IMR-90 (cell line): Measurements from ENCODE around the gene VCL. TPM values are rescaled to one million over a fixed set of nuclear protein-coding genes. Genes with fewer than 3 reads are reported as not detected.

ENCODE experiments used
- ATAC-seq: fragments of 200-7000 bp; cut with Tn5 transposase; 2 replicates; pipeline ENCODE4 v1.9.1; 2020; ENCODE audit warnings: low read depth, mild to moderate bottlenecking, moderate library complexity
- BruUV-seq: library from RNA; stranded (reverse); fragments of 400-500 nt; replicated peaks from 2 replicates; lab custom pipeline; 2021; lab: Mats Ljungman, UMichigan
- CTCF ChIA-PET: fragments of 300-600 bp; formaldehyde crosslinking; extraction: SDS; loops from one replicate; lab custom pipeline; 2021; ENCODE audit warnings: antibody characterized with exemption; lab: Yijun Ruan, JAX
- POLR2A ChIA-PET: fragments of 300-600 bp; sonication (Branson Sonifier 250); formaldehyde crosslinking; loops from one replicate; lab custom pipeline; 2022; ENCODE audit warnings: antibody characterized with exemption; ENCODE audit not compliant: unreplicated experiment; lab: Charles Lee
- DNase-seq: peaks from one replicate; pipeline ENCODE4 v3.0.0; 2013
- H2AFZ ChIP-seq: replicated peaks from 2 replicates; pipeline ENCODE3; 2013; ENCODE audit warnings: low read length, mild to moderate bottlenecking; ENCODE audit not compliant: poor library complexity
- H2AK5ac ChIP-seq: 2 replicates; pipeline ENCODE4 v1.6.1; 2013; ENCODE audit warnings: low read depth, low read length, inconsistent platforms
- H2AK9ac ChIP-seq: replicated peaks from 2 replicates; pipeline ENCODE3; 2013; ENCODE audit warnings: mild to moderate bottlenecking, low read depth, low read length, moderate library complexity; ENCODE audit not compliant: poor library complexity
- H2BK120ac ChIP-seq: 2 replicates; pipeline ENCODE4 v1.6.1; 2013; ENCODE audit warnings: low read depth, low read length, inconsistent platforms
- H2BK15ac ChIP-seq: 3 replicates; pipeline ENCODE4 v1.6.1; 2013; ENCODE audit warnings: low read depth, low read length, inconsistent platforms
- H2BK20ac ChIP-seq: 2 replicates; pipeline ENCODE4 v1.6.1; 2013; ENCODE audit warnings: low read depth, mild to moderate bottlenecking, inconsistent platforms, low read length, moderate library complexity
- H2BK5ac ChIP-seq: 2 replicates; pipeline ENCODE4 v1.6.1; 2013; ENCODE audit warnings: mild to moderate bottlenecking, low read depth, low read length, inconsistent platforms; ENCODE audit not compliant: poor library complexity, severe bottlenecking
- H3K14ac ChIP-seq: replicated peaks from 2 replicates; pipeline ENCODE4 v1.6.1; 2013; ENCODE audit warnings: low read depth, low read length, inconsistent platforms
- H3K18ac ChIP-seq: 2 replicates; pipeline ENCODE4 v1.6.1; 2013; ENCODE audit warnings: low read depth, low read length, control low read depth
- H3K23ac ChIP-seq: 2 replicates; pipeline ENCODE4 v1.6.1; 2013; ENCODE audit warnings: low read depth, low read length, inconsistent platforms
- H3K27ac ChIP-seq: 2 replicates; pipeline ENCODE4 v1.5.1; 2013; ENCODE audit warnings: mild to moderate bottlenecking, control low read depth, low read length; ENCODE audit not compliant: insufficient read depth
- H3K27me3 ChIP-seq: 2 replicates; pipeline ENCODE4 v1.6.1; 2013; ENCODE audit warnings: low read length; ENCODE audit not compliant: control insufficient read depth, insufficient read depth
- H3K36me3 ChIP-seq: 2 replicates; pipeline ENCODE4 v1.6.1; 2013; ENCODE audit warnings: low read length, mixed read lengths; ENCODE audit not compliant: control insufficient read depth, insufficient read depth
- H3K4ac ChIP-seq: 2 replicates; pipeline ENCODE4 v1.6.1; 2013; ENCODE audit warnings: low read depth, low read length, inconsistent platforms
- H3K4me1 ChIP-seq: 2 replicates; pipeline ENCODE4 v1.6.1; 2013; ENCODE audit warnings: low read length, mixed read lengths; ENCODE audit not compliant: control insufficient read depth, insufficient read depth
- H3K4me2 ChIP-seq: 2 replicates; pipeline ENCODE4 v1.6.1; 2013; ENCODE audit warnings: low read depth, mild to moderate bottlenecking, control low read depth, low read length, moderate library complexity
- H3K4me3 ChIP-seq: 2 replicates; pipeline ENCODE4 v1.5.1; 2013; ENCODE audit warnings: low read depth, mild to moderate bottlenecking, control low read depth, low read length, moderate library complexity; ENCODE audit not compliant: insufficient read depth
- H3K56ac ChIP-seq: 2 replicates; pipeline ENCODE4 v1.6.1; 2013; ENCODE audit warnings: low read length, inconsistent platforms; ENCODE audit not compliant: insufficient read depth; ENCODE audit errors: extremely low read depth
- H3K79me1 ChIP-seq, 2 experiments: 2 replicates each; pipeline ENCODE4 v1.6.1; 2013; ENCODE audit warnings: low read length in 2 of 2, inconsistent platforms in 1 of 2, low read depth in 1 of 2
- H3K9ac ChIP-seq: 2 replicates; pipeline ENCODE4 v1.6.1; 2013; ENCODE audit warnings: low read depth, low read length, control low read depth
- H3K9me1 ChIP-seq: 2 replicates; pipeline ENCODE4 v1.6.1; 2013; ENCODE audit warnings: low read length, inconsistent platforms; ENCODE audit not compliant: insufficient read depth
- H3K9me3 ChIP-seq: 2 replicates; pipeline ENCODE4 v1.6.1; 2013; ENCODE audit warnings: low read length; ENCODE audit not compliant: control insufficient read depth, insufficient read depth
- H4K20me1 ChIP-seq: 2 replicates; pipeline ENCODE4 v1.6.1; 2013; ENCODE audit warnings: low read length, inconsistent platforms; ENCODE audit not compliant: insufficient read depth
- H4K5ac ChIP-seq: 2 replicates; pipeline ENCODE4 v1.6.1; 2013; ENCODE audit warnings: mild to moderate bottlenecking, low read depth, low read length, control low read depth
- H4K8ac ChIP-seq, 2 experiments: 2 replicates each; pipeline ENCODE4 v1.6.1; 2013; ENCODE audit warnings: low read depth in 2 of 2, low read length in 2 of 2, control low read depth in 1 of 2, inconsistent platforms in 1 of 2
- H4K91ac ChIP-seq: 2 replicates; pipeline ENCODE4 v1.6.1; 2013; ENCODE audit warnings: low read depth, low read length, inconsistent platforms; ENCODE audit not compliant: insufficient read depth
- BHLHE40 ChIP-seq: fragments of 150-350 bp; IDR thresholded peaks from 2 replicates; pipeline ENCODE4 v1.6.1; 2016; ENCODE audit warnings: mild to moderate bottlenecking, low read depth, low read length
- CEBPB ChIP-seq: IDR thresholded peaks from 2 replicates; pipeline ENCODE4 v1.6.1; 2012; ENCODE audit warnings: low read depth, low read length, improper control_type of control experiment
- CHD1 ChIP-seq: IDR thresholded peaks from 2 replicates; pipeline ENCODE4 v1.6.1; 2012; ENCODE audit warnings: low read depth, low read length, improper control_type of control experiment
- FOS ChIP-seq: fragments of 150-350 bp; IDR thresholded peaks from 2 replicates; pipeline ENCODE4 v1.6.1; 2016; ENCODE audit warnings: low read depth, low read length
- MAFK ChIP-seq: IDR thresholded peaks from 2 replicates; pipeline ENCODE4 v1.6.1; 2012; ENCODE audit warnings: low read depth, low read length, improper control_type of control experiment
- MAZ ChIP-seq: IDR thresholded peaks from 2 replicates; pipeline ENCODE4 v1.6.1; 2012; ENCODE audit warnings: low read depth, mild to moderate bottlenecking, low read length, improper control_type of control experiment, moderate library complexity, borderline replicate concordance
- MXI1 ChIP-seq: IDR thresholded peaks from 2 replicates; pipeline ENCODE4 v1.6.1; 2012; ENCODE audit warnings: low read depth, mild to moderate bottlenecking, low read length, moderate library complexity, borderline replicate concordance
- POLR2A ChIP-seq: IDR thresholded peaks from 2 replicates; pipeline ENCODE4 v1.6.1; 2012; ENCODE audit warnings: mild to moderate bottlenecking, low read depth, low read length
- RAD21 ChIP-seq: IDR thresholded peaks from 2 replicates; pipeline ENCODE4 v1.6.1; 2012; ENCODE audit warnings: low read length, improper control_type of control experiment
- RCOR1 ChIP-seq: IDR thresholded peaks from 2 replicates; pipeline ENCODE4 v1.6.1; 2012; ENCODE audit warnings: mild to moderate bottlenecking, low read length, improper control_type of control experiment; ENCODE audit not compliant: insufficient replicate concordance
- RFX5 ChIP-seq: IDR thresholded peaks from 2 replicates; pipeline ENCODE4 v1.8.0; 2012; ENCODE audit warnings: low read depth, mild to moderate bottlenecking, low read length, moderate library complexity
- SMC3 ChIP-seq: fragments of 150-350 bp; IDR thresholded peaks from 2 replicates; pipeline ENCODE4 v1.6.1; 2016; ENCODE audit warnings: low read depth, mild to moderate bottlenecking, antibody characterized with exemption, low read length, moderate library complexity
- USF2 ChIP-seq: fragments of 150-350 bp; IDR thresholded peaks from 2 replicates; pipeline ENCODE4 v1.6.1; 2017; ENCODE audit warnings: mild to moderate bottlenecking, antibody characterized with exemption, low read length, low read depth
- WGBS, 2 experiments: methylation state at CpG; one replicate each; pipeline versions ENCODE4 v1.1.5 to v1.1.7; 2013; ENCODE audit warnings: missing lambda C conversion rate in 2 of 2; ENCODE audit not compliant: insufficient read length in 1 of 2; ENCODE audit errors: extremely low coverage in 2 of 2; 5-methylcytosine and 5-hydroxymethylcytosine counted together
- dilution Hi-C: fragments of 300-500 bp; cut with HindIII; formaldehyde crosslinking; loops from one replicate; pipeline ENCODE4 v1.14.3; 2018; ENCODE audit warnings: low sequenced_read_pairs; ENCODE audit not compliant: unreplicated experiment
- in situ Hi-C: fragments of 300-500 bp; cut with MboI; formaldehyde crosslinking; loops from 3 replicates; pipeline ENCODE4 v1.14.3; 2019; ENCODE audit warnings: low sequenced_read_pairs, inconsistent platforms, mixed read lengths
- intact Hi-C: fragments of 100-400 bp; cut with micrococcal nuclease; formaldehyde crosslinking; loops from 2 replicates; pipeline ENCODE4 v1.10.0; 2022
- polyA plus RNA-seq, 3 experiments: library from polyadenylated mRNA; depleted of rRNA; stranded (reverse); fragments of >200 nt; gene quantifications; 2 replicates each; pipeline ENCODE4 v1.2.3, GENCODE V29; 2012; ENCODE audit warnings: low replicate concordance in 1 of 3
- total RNA-seq: library from RNA; depleted of rRNA; stranded (reverse); fragments of >200 nt; gene quantifications from 2 replicates; pipeline ENCODE4 v1.2.3, GENCODE V29; 2012
- TF ChIP-seq, protein P1 (sequence below): conservative IDR thresholded peaks from 2 replicates; pipeline ENCODE4 v1.5.1; 2012; ENCODE audit warnings: mild to moderate bottlenecking, low read depth, low read length, improper control_type of control experiment
- TF ChIP-seq, protein P2 (sequence below): fragments of 150-350 bp; IDR thresholded peaks from 2 replicates; pipeline ENCODE4 v1.6.1; 2016; ENCODE audit warnings: low read depth, mild to moderate bottlenecking, low read length, moderate library complexity, borderline replicate concordance

The VCL gene
- total and polyA plus RNA-seq, 2 of the 4 experiments (the other 2 are of a cell fraction) = 227 to 283 TPM

- POLR2A ChIA-PET = no interaction called here
- no peaks in the 10 kb centered on the region for H3K27me3 ChIP-seq
- dilution Hi-C loops = no loop called here
- TF ChIP-seq, protein P1, sequence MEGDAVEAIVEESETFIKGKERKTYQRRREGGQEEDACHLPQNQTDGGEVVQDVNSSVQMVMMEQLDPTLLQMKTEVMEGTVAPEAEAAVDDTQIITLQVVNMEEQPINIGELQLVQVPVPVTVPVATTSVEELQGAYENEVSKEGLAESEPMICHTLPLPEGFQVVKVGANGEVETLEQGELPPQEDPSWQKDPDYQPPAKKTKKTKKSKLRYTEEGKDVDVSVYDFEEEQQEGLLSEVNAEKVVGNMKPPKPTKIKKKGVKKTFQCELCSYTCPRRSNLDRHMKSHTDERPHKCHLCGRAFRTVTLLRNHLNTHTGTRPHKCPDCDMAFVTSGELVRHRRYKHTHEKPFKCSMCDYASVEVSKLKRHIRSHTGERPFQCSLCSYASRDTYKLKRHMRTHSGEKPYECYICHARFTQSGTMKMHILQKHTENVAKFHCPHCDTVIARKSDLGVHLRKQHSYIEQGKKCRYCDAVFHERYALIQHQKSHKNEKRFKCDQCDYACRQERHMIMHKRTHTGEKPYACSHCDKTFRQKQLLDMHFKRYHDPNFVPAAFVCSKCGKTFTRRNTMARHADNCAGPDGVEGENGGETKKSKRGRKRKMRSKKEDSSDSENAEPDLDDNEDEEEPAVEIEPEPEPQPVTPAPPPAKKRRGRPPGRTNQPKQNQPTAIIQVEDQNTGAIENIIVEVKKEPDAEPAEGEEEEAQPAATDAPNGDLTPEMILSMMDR = no peak
- TF ChIP-seq RFX5 (no peak), CEBPB (no peak), RCOR1 (no peak), FOS (no peak), BHLHE40 (no peak), SMC3 (no peak), MAFK (no peak), CHD1 (no peak), MAZ (no peak), RAD21 (no peak), MXI1 (no peak), POLR2A (no peak), USF2 (no peak)
- TF ChIP-seq, protein P2, sequence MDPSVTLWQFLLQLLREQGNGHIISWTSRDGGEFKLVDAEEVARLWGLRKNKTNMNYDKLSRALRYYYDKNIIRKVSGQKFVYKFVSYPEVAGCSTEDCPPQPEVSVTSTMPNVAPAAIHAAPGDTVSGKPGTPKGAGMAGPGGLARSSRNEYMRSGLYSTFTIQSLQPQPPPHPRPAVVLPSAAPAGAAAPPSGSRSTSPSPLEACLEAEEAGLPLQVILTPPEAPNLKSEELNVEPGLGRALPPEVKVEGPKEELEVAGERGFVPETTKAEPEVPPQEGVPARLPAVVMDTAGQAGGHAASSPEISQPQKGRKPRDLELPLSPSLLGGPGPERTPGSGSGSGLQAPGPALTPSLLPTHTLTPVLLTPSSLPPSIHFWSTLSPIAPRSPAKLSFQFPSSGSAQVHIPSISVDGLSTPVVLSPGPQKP = no peak
These were observed 14.5 kb upstream of the VCL start for GRCh38 chr10:73983096-73984047.

More at GRCh38 chr10:73983096-73984047, 14.5 kb upstream of the VCL start:
- H3K36me3 ChIP-seq = no peaks in the 10 kb centered on the region
- DNase-seq = no peak
- H2AFZ ChIP-seq = no peak overlapping the region
- no peaks in the 10 kb centered on the region for H3K4me1 ChIP-seq
- in situ Hi-C loops (no loop called here), intact Hi-C loops (no loop called here)
- H3K4me2 ChIP-seq = no peak overlapping the region
- no peak overlapping the region for H3K23ac ChIP-seq
- H3K14ac ChIP-seq = no peak overlapping the region
- CTCF ChIA-PET = no interaction called here
- H4K5ac ChIP-seq = no peak overlapping the region
- H2BK20ac ChIP-seq = no peak overlapping the region
- H2BK5ac ChIP-seq = no peak overlapping the region
- no peaks in the 10 kb centered on the region for H3K79me1 ChIP-seq
- H3K56ac ChIP-seq = no peak overlapping the region
- H2BK15ac ChIP-seq = no peak overlapping the region
- WGBS, 2 experiments = 40% methylated on average over 1 of the region's 8 CpGs; no CpG with 5 or more reads in 1 of the 2 experiments
- H3K9me1 ChIP-seq = no peaks in the 10 kb centered on the region
- no peak overlapping the region for H3K18ac ChIP-seq
- H2AK9ac ChIP-seq = no peak overlapping the region
- no peak overlapping the region for H4K91ac ChIP-seq
- H3K4me3 ChIP-seq = no peak overlapping the region
- no peak overlapping the region for H2BK120ac ChIP-seq
- no peak overlapping the region for H4K8ac ChIP-seq
- H3K27ac ChIP-seq = no peak overlapping the region
- H3K9me3 ChIP-seq = no peaks in the 10 kb centered on the region
- H3K4ac ChIP-seq = no peak overlapping the region
- no peak for ATAC-seq
- H3K9ac ChIP-seq = no peak overlapping the region
- H4K20me1 ChIP-seq = no peaks in the 10 kb centered on the region
- no TSS peak for BruUV-seq
- H2AK5ac ChIP-seq = no peak overlapping the region
